OCI-LY3 (cell line): ENCODE measurements around the gene OR9Q1.
"Not testable (repeated sequence)": the region's sequence is repeated elsewhere in the genome, so short reads cannot be mapped to it uniquely, and the experiment has no call there.

ENCODE experiments used
- H2AFZ ChIP-seq: fragments of 200-600, 300-600 bp; shearing (Covaris generic); 2 replicates; pipeline ENCODE4 v1.6.0; 2014; ENCODE audit warnings: antibody characterized with exemption, low read depth, low read length
- H3K27ac ChIP-seq: fragments of 200-600, 300-600 bp; sonication (generic); 2 replicates; pipeline ENCODE4 v1.5.1; 2014; ENCODE audit warnings: mild to moderate bottlenecking, low read length, moderate library complexity, mixed read lengths
- H3K27me3 ChIP-seq: fragments of 200-600, 300-600 bp; sonication (generic); 2 replicates; pipeline ENCODE4 v1.6.1; 2014; ENCODE audit warnings: low read depth, low read length, mixed read lengths
- H3K36me3 ChIP-seq: fragments of 200-600, 300-600 bp; sonication (generic); replicated peaks from 2 replicates; pipeline ENCODE3; 2014; ENCODE audit warnings: low read depth, low read length, mixed read lengths
- H3K4me1 ChIP-seq: fragments of 300-600, 200-600 bp; sonication (generic); 2 replicates; pipeline ENCODE4 v1.6.1; 2014; ENCODE audit warnings: low read length, mixed read lengths
- H3K4me2 ChIP-seq: fragments of 200-600, 300-600 bp; sonication (generic); 2 replicates; pipeline ENCODE4 v1.6.1; 2014; ENCODE audit warnings: low read length, mixed read lengths
- H3K4me3 ChIP-seq: fragments of 300-600, 200-600 bp; sonication (generic); 2 replicates; pipeline ENCODE4 v1.5.1; 2014; ENCODE audit warnings: antibody characterized with exemption, mild to moderate bottlenecking, low read length, moderate library complexity
- H3K79me2 ChIP-seq: fragments of 300-600, 200-600 bp; shearing (Covaris generic); 2 replicates; pipeline ENCODE4 v1.6.1; 2014; ENCODE audit warnings: mild to moderate bottlenecking, low read length, mixed read lengths
- H3K9ac ChIP-seq: fragments of 300-600, 200-600 bp; shearing (Covaris generic); 2 replicates; pipeline ENCODE4 v1.6.0; 2014; ENCODE audit warnings: mild to moderate bottlenecking, low read length, moderate library complexity
- H3K9me3 ChIP-seq: fragments of 200-600, 300-600 bp; shearing (Covaris generic); 2 replicates; pipeline ENCODE4 v1.6.1; 2014; ENCODE audit warnings: low read length, mixed read lengths; ENCODE audit not compliant: insufficient read depth
- H4K20me1 ChIP-seq: fragments of 200-600, 300-600 bp; sonication (generic); 2 replicates; pipeline ENCODE4 v1.6.1; 2016; ENCODE audit warnings: low read length, mixed read lengths; ENCODE audit not compliant: insufficient read depth
- EZH2phosphoT487 ChIP-seq: fragments of 200-600 bp; shearing (Covaris generic); IDR thresholded peaks from 2 replicates; pipeline ENCODE4 v1.6.1; 2018; ENCODE audit warnings: antibody characterized with exemption, mixed run types, low read depth
- TF ChIP-seq, protein P1 (sequence below): fragments of 200-600, 300-600 bp; sonication (generic); IDR thresholded peaks from 2 replicates; pipeline ENCODE4 v1.5.1; 2014; ENCODE audit warnings: antibody characterized with exemption, low read length, low read depth

OR9Q1 gene

GRCh38 chr11:58193391-58193790, 169.7 kb downstream of the OR9Q1 start:
- no peaks in the 10 kb centered on the region for H4K20me1 ChIP-seq
- no peaks in the 10 kb centered on the region for H3K27me3 ChIP-seq
- no peak overlapping the region for H3K9ac ChIP-seq
- no peaks in the 10 kb centered on the region for H3K36me3 ChIP-seq
- no peaks in the 10 kb centered on the region for H3K4me1 ChIP-seq
- TF ChIP-seq, protein P1, sequence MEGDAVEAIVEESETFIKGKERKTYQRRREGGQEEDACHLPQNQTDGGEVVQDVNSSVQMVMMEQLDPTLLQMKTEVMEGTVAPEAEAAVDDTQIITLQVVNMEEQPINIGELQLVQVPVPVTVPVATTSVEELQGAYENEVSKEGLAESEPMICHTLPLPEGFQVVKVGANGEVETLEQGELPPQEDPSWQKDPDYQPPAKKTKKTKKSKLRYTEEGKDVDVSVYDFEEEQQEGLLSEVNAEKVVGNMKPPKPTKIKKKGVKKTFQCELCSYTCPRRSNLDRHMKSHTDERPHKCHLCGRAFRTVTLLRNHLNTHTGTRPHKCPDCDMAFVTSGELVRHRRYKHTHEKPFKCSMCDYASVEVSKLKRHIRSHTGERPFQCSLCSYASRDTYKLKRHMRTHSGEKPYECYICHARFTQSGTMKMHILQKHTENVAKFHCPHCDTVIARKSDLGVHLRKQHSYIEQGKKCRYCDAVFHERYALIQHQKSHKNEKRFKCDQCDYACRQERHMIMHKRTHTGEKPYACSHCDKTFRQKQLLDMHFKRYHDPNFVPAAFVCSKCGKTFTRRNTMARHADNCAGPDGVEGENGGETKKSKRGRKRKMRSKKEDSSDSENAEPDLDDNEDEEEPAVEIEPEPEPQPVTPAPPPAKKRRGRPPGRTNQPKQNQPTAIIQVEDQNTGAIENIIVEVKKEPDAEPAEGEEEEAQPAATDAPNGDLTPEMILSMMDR, result no peak
- no peak for TF ChIP-seq EZH2phosphoT487
- H3K27ac ChIP-seq, result no peak overlapping the region
- H2AFZ ChIP-seq, result no peak overlapping the region
- no peak overlapping the region for H3K4me2 ChIP-seq
- no peaks in the 10 kb centered on the region for H3K9me3 ChIP-seq
- H3K79me2 ChIP-seq, result no peaks in the 10 kb centered on the region
- H3K4me3 ChIP-seq, result no peak overlapping the region

GRCh38 chr11:58195939-58196338, 172.3 kb downstream of the OR9Q1 start:
- H3K36me3 ChIP-seq, result no peaks in the 10 kb centered on the region
- no peak overlapping the region for H3K27ac ChIP-seq
- H3K9me3 ChIP-seq, result no peaks in the 10 kb centered on the region
- no peak overlapping the region for H3K4me3 ChIP-seq
- no peaks in the 10 kb centered on the region for H3K27me3 ChIP-seq
- H2AFZ ChIP-seq, result no peak overlapping the region
- H3K4me2 ChIP-seq, result no peak overlapping the region
- no peaks in the 10 kb centered on the region for H4K20me1 ChIP-seq
- no peaks in the 10 kb centered on the region for H3K4me1 ChIP-seq
- no peak overlapping the region for H3K9ac ChIP-seq
- TF ChIP-seq, protein P1, result no peak
- TF ChIP-seq EZH2phosphoT487, result no peak
- H3K79me2 ChIP-seq, result no peaks in the 10 kb centered on the region

GRCh38 chr11:58199271-58199670, 175.6 kb downstream of the OR9Q1 start:
- Histone ChIP-seq H3K79me2 (no peaks in the 10 kb centered on the region), H3K4me1 (no peaks in the 10 kb centered on the region), H4K20me1 (no peaks in the 10 kb centered on the region), H3K4me2 (no peak overlapping the region), H3K9me3 (no peaks in the 10 kb centered on the region), H3K27ac (no peak overlapping the region), H3K36me3 (no peaks in the 10 kb centered on the region), H2AFZ (no peak overlapping the region), H3K9ac (no peak overlapping the region), H3K4me3 (no peak overlapping the region), H3K27me3 (no peaks in the 10 kb centered on the region)
- no peak for TF ChIP-seq EZH2phosphoT487
- TF ChIP-seq, protein P1, result no peak

GRCh38 chr11:58204042-58204441, 180.4 kb downstream of the OR9Q1 start, which contains the start of gene OR1S2:
Gene OR1S2, minus strand, starts transcription at chr11:58204142. Its CDS starts 0 bp downstream, at chr11:58204142.
- Histone ChIP-seq H4K20me1 (no peaks in the 10 kb centered on the region), H3K9me3 (no peaks in the 10 kb centered on the region), H2AFZ (no peak within 1 kb of the TSS), H3K79me2 (no peaks in the 10 kb centered on the region), H3K9ac (no peak within 1 kb of the TSS), H3K4me2 (no peak within 1 kb of the TSS), H3K4me3 (no peak within 1 kb of the TSS), H3K27me3 (no peaks in the 10 kb centered on the region), H3K36me3 (no peaks in the 10 kb centered on the region), H3K27ac (no peak within 1 kb of the TSS), H3K4me1 (no peaks in the 10 kb centered on the region)
- no peak for TF ChIP-seq EZH2phosphoT487
- TF ChIP-seq, protein P1, result no peak

DNA sequence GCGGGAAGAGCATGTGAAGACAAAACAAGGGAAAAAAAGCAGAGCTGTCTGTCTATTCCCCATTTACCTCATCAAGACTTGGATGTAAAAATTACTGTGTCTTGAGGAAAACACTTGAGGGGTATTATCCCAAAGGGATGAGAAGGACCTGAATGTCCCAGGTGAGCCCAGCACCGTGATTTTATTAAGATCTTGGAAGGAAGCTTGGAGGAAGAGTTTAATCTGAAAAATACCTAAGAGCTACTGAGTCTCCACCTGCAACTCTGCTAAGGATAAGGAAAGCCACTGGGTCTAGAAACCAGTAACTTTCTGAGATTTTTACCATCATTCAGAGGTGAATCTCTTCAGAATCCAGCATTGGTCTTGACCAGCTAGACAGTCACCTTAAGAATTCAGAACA, 188.7 kb downstream of the OR9Q1 start, which contains the start of gene OR1S1:
Gene OR1S1 (plus strand): TSS at position 301 of the 400 bp plus-strand sequence.
- H4K20me1 ChIP-seq, H3K79me2 ChIP-seq, H3K27me3 ChIP-seq, H3K9ac ChIP-seq, H3K4me3 ChIP-seq, H3K27ac ChIP-seq, H3K9me3 ChIP-seq, H3K36me3 ChIP-seq, H3K4me1 ChIP-seq, H3K4me2 ChIP-seq, H2AFZ ChIP-seq: not testable (repeated sequence)
